ENCODE data around the gene IGFALS.
A peak's percentile ranks its signal among the peaks of the same experiment; 100 is the strongest.

IGFALS gene

DNA sequence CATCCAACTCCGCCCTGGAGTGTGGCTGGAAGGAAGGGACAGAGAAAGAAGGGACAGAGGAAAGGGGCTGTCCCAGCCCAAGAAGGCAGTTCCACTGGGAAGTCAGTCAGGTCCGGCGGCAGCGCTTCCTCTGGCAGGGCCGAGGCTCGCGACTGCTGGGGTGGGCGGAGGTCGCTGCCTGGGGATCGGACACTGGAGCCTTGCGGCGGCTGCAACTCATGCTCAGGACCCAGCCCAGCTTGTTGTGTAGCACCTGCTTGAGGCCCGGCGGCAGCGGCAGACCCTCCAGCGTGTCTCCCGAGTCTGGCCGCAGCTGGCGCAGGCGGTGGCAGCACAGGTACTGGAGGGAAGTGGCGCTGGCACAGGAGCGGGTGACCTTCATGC lies 16.5 kb downstream of the IGFALS start:
- Mint-ChIP-seq H3K27me3 (no peaks in the 10 kb centered on the region), H3K9me3 (no peaks in the 10 kb centered on the region), H3K4me1 (peaks cover 33% of the 10 kb centered on the region), H3K27ac (no peak overlapping the region), H3K36me3 (peaks cover 11% of the 10 kb centered on the region), H3K4me3 (no peak overlapping the region)
- no peak for ATAC-seq

DNA sequence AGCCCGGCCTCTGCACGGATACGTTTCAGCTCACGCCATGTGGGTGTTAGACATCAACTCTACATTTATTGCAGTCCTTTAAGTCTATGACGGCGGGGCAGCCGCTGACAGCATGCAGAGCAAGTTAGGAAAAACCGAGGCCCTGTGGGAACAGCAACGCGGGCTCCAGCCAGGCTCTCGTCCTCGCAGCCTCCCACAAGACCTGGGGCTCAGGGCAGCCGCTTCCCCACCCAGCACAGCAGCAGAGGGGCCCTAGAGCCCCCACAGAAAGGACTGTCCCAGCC lies 16.9 kb downstream of the IGFALS start:
- H3K4me3 Mint-ChIP-seq: no peak overlapping the region
- ATAC-seq: no peak
- no peaks in the 10 kb centered on the region for H3K9me3 Mint-ChIP-seq
- peaks cover 13% of the 10 kb centered on the region for H3K36me3 Mint-ChIP-seq
- H3K4me1 Mint-ChIP-seq: peaks cover 33% of the 10 kb centered on the region
- H3K27me3 Mint-ChIP-seq: no peaks in the 10 kb centered on the region
- H3K27ac Mint-ChIP-seq: no peak overlapping the region

DNA sequence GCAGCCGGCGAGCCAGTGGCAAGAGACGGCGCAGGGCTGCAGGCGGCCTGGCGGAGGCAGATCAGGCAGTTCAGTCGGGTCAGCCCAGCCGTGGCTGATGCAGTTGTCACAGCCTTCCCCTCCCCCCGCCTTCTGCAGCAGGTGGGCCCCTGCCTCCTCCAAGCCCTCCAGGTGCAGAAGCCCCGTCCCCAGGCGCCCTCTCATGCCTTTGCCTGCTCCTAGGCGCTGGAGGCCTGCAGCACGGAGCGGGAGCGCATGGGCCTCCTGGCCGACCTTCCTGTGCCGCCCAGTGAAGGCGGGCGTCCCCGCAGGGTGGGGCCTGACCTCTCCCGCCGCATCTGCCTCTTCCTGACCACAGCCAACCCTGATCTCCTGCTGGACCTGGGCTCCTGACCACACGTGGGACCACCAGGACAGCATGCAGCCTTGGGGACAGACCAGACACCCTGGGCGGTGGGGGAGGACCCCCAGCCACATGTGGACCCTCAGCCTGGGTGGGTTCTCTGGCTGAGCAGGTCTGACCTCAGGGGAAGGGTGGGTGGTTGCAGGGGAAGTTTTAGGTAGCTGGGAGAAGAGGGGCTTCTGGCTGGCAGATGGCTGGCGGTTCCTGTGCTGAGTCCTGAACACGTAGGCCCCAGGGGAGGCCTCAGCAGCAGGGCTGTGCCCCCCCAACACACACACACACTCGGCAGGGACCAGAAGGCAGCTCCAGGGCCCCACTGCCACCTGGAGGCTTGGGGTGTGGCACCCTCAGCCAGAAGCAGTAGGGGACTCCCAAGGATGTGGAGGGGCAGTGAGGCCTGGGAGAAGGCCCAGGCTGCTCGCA lies 17.4 kb downstream of the IGFALS start:
- Mint-ChIP-seq H3K36me3 (peaks cover 13% of the 10 kb centered on the region), H3K4me1 (peaks cover 27% of the 10 kb centered on the region), H3K27me3 (no peaks in the 10 kb centered on the region), H3K4me3 (no peak overlapping the region), H3K9me3 (no peaks in the 10 kb centered on the region), H3K27ac (no peak overlapping the region)
- no peak for ATAC-seq

DNA sequence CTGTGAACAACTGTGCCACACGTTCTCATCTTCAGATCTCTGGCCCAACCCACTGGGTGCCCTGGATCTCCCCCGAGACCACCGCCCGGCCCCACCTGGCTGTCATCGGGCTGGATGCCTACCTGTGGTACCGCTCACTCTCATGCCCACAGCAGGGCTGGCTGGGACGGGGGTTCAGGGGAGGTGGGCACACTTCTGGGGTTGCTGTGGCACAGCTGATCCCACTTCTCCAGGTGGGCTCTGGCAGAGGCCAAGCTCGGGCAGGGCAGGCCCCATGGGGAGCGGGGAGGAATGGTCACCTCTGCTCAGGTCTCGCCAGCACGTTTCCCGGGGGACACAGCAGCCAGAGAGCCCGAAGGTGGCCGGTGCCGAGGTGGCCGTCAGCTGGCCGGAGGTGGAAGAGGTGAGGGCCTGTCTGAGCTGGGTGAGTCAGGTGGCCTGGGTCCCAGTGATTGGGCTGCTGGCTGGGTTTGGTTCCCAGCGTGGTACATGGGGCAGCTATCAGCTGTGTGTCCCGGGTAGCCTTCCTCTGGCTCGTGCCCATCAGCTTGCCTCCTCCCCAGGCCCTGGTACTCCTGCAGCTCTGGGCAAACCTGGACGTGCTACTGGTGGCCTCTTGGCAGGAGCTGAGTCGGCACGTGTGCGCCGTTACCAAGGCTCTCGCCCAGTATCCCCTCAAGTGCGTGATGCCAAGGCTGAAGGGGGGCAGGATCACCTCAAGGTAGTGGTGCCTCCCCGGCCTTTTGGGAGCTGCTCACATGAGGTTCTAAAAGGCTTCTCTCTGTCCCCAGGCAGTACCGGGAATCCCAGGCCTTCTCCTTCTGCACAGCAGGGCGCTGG lies 18.3 kb downstream of the IGFALS start:
- H3K9me3 Mint-ChIP-seq: no peaks in the 10 kb centered on the region

DNA sequence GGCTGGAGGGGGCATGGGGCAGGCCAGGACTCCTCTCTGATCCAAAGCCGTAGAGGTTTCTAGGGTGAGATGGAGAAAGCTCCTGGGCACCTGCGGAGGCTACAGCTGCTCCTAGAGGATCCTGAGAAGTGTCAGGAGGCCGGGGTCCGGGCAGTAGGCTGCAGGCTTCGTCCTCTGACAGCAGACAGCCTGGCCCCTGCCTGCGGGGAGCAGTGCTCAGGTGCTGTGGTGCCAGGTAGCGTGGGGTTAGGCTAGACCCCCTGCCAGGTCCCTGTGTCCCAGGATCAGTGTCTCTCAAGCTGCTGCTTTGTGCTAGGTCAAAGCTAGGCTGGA lies 19.1 kb downstream of the IGFALS start:
- H3K27me3 Mint-ChIP-seq: no peaks in the 10 kb centered on the region
- H3K36me3 Mint-ChIP-seq: peaks cover 17% of the 10 kb centered on the region
- H3K4me1 Mint-ChIP-seq: peaks cover 35% of the 10 kb centered on the region
- H3K9me3 Mint-ChIP-seq: no peaks in the 10 kb centered on the region
- no peak overlapping the region for H3K4me3 Mint-ChIP-seq
- ATAC-seq: no peak
- no peak overlapping the region for H3K27ac Mint-ChIP-seq

More for the DNA sequence above, 18.3 kb downstream of the IGFALS start:
- Mint-ChIP-seq H3K27me3 (no peaks in the 10 kb centered on the region), H3K27ac (no peak overlapping the region), H3K4me3 (no peak overlapping the region), H3K36me3 (peaks cover 14% of the 10 kb centered on the region), H3K4me1 (peaks cover 30% of the 10 kb centered on the region)
- ATAC-seq: no peak

DNA sequence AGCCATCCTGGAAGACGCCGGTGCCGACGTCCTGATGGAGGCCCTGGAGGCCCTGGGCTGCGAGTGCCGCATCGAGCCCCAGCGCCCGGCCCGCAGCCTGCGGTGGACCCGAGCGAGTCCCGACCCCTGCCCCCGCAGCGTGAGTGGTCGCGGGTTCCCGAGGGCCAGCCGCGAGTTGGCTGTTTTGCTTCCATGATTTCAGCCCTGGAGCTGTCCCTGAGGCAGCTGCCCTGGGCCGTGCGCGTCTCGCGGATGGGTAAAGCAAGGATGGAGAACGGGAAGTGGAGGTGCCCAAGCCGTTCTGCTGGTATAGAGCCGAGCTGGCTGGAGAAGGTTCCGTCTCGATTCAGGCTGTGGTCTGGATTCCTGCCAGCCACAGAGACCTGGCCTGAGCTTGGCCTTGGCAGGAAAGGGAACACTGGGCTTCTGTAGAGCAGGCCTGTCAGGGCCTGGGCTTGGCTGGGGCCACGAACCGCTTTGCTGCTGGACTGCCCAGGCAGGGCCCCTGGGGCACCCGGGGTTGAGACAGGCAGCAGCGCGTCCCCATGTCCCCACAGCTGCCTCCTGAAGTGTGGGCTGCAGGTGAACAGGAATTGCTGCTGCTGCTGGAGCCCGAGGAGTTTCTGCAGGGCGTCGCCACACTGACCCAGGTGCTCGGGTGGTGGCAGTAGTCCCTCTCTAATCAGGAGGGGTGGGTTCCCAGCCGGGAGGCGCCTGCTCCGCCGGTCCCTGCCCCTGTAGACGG lies 19.6 kb downstream of the IGFALS start:
- Mint-ChIP-seq H3K27me3 (no peaks in the 10 kb centered on the region), H3K36me3 (peaks cover 19% of the 10 kb centered on the region), H3K27ac (peak overlapping the region; percentile 95), H3K9me3 (no peaks in the 10 kb centered on the region), H3K4me1 (peaks cover 30% of the 10 kb centered on the region), H3K4me3 (peak overlapping the region; percentile 99)
- ATAC-seq: no peak

DNA sequence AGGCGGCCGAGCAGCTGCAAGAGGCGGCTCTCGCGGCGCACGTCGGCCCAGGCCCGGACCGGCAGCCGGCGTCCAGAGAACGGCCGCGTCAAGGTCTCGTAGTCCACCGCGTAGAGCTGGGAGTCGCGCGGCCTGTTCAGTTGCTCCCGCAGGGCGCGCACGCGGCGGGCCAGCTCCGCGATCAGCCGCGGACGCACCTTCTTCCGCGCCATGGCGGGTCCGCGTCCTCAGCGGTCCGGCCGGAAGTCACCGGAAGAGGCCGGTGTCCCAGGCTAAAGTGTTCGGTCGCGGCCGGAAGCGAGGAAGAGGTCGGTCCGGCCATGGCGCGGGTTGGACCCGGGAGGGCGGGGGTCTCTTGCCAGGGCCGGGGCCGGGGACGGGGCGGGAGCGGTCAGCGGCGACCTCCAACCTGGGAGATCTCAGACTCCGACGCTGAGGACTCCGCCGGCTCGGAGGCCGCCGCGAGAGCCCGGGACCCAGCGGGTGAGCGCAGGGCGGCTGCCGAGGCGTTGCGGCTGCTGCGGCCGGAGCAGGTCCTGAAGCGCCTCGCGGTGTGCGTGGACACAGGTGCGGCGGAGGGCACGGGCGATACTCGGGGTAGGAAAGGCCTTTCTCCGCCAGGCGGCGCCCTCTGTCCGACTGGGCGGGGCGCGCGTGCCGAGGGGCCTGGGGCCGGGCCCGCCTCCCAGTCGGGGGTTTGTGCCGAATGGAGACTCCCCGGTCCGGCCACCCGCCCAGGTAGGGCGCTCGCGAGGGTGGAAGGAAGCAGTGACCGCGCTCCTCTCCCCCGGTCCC lies 20.4 kb downstream of the IGFALS start, which contains the start of gene MRPS34:
Gene MRPS34 (minus strand): TSS at position 227 of the 795 bp plus-strand sequence. CDS start 15 bp downstream, at position 212.
- Mint-ChIP-seq H3K27me3 (no peaks in the 10 kb centered on the region), H3K4me1 (peaks cover 31% of the 10 kb centered on the region), H3K4me3 (peak within 1 kb of the TSS; percentile 99), H3K27ac (peak within 1 kb of the TSS; percentile 95), H3K36me3 (peaks cover 26% of the 10 kb centered on the region), H3K9me3 (no peaks in the 10 kb centered on the region)
- ATAC-seq: peak; percentile 73

DNA sequence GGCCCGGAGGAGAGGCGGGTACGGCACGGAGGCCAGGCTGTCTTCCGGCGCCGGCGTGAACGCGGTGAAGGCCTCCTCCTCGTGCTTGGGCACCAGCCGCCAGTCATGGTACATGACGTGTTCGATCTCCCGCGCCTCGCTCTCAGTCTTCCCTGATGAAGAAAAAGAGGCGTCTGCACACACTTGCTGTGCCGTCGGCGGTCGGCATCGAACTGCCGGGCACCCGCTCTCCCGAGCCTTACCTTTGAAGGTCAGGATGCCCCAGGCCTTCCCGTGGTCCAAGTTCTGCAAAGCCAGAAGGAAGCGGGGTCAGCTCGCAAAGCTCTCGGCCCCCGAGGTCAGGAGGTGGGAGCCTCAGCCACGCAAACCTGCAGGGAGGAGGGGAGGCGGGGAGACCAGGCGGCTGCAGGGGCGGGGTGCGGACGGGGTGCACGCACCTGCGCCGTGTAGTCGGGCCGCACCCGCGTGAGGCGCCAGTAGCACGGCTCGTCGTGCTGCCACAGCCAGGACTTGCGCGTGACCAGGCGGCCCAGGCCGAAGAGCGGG lies 21.1 kb downstream of the IGFALS start, which contains the start of gene EME2:
Gene EME2 (plus strand): TSS at position 449 of the 546 bp plus-strand sequence. CDS start 418 bp downstream, outside the sequence.
- Mint-ChIP-seq H3K4me3 (peak within 1 kb of the TSS; percentile 99), H3K4me1 (peaks cover 35% of the 10 kb centered on the region), H3K27ac (peak within 1 kb of the TSS; percentile 95), H3K9me3 (no peaks in the 10 kb centered on the region), H3K27me3 (no peaks in the 10 kb centered on the region), H3K36me3 (peaks cover 31% of the 10 kb centered on the region)
- peak; percentile 3 for ATAC-seq

DNA sequence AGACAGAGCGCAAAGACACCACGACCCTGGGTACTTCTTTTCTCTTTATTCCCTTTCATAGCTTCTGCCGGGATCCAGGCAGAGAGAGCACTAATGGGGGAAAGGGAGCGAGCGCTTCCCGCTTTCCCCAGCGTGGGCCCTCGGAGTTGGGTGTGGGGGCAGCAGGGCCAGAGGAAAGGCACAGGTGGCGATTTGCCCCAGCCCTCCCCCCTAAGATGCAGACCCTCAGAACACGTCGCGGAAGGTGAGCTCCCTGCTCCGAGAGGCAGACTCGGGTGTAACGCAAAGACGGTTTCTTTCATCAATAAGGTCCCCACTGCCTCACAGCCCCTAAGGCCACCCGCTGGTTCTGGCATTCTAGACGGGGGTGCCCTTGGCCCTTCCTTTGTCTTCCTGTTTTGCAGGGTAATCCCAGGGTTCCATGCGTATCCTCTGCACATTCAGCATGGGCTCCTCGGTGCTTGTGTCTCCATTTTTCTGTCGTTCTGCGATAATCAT lies 21.6 kb downstream of the IGFALS start:
- H3K27ac Mint-ChIP-seq: peak overlapping the region; percentile 95
- H3K36me3 Mint-ChIP-seq: peaks cover 34% of the 10 kb centered on the region
- peaks cover 35% of the 10 kb centered on the region for H3K4me1 Mint-ChIP-seq
- no peaks in the 10 kb centered on the region for H3K27me3 Mint-ChIP-seq
- H3K4me3 Mint-ChIP-seq: peak overlapping the region; percentile 99
- no peaks in the 10 kb centered on the region for H3K9me3 Mint-ChIP-seq
- ATAC-seq: no peak

DNA sequence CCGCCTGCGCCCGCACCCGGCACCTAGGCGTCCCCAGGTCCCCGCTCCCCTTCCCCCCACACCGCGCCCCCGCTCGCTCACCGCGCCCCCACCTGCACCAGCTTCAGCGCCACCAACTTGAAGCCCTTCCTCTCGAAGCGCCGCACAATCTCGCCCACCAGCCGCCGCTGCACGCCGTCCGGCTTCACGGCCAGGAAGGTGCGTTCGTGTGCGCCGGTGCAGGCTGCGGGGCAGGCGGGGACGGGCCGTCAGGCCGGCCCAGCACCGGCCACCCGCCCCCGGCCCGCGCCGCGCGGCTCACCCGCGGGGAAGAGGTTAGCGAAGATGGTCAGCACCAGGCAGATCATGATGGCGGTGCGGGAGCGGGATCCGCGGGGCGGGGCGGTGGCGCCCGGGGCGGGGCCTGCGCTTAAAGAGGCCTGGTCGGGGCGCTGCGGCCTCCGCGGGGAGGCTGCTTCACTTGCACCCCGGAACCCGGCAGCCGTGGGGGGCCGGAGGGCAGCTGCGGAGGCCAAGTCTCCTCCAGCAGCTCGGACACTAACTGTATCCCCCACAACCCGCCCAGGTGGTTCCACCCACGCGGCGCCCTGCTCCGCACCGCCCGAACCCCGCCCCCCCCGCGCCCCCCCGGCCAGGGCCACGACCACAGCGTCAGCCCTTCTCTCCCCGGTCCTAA lies 22.2 kb downstream of the IGFALS start, which contains the start of gene NME3:
Gene NME3 (minus strand): TSS at position 356 of the 676 bp plus-strand sequence. CDS start 9 bp downstream, at position 347.
- no peaks in the 10 kb centered on the region for H3K9me3 Mint-ChIP-seq

DNA sequence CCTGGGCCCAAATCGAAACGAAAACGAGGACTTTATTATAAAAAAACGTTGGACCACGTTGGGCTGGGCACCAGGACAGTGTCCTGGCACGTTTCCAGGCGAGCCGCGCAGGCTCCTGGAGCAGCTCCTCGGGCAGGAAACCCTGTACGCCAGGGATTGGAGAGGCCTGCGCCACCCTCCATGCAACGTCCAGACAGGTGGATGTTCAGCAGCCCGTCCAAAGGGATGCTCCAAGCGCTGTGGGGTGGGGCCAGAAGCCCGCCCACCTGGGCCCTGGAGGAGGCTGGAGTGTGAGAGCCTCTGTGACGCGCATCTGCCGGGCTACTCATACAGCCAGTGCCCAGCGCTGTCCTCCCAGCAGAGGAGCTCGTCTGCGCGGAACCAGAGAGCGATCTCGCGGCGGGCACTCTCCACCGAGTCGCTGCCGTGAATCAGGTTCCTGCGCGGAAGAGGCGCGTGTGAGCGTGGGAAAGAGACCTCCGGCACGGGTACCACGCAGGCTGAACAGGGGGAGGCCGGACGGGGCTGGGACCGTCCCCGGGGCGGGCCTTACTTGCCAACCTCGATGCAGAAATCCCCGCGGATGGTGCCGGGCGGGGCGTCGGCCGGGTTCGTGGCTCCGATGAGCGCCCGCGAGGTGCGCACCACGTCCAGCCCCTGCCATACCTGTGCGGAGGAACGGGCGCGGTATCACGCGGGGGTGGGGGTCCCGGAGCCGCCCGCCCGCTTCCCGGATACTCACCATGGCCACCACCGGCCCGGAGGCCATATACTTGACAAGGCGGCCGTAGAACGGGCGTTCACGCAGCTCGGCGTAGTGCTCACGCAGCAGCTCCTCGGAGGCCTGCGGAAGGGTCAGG lies 22.9 kb downstream of the IGFALS start:
- Mint-ChIP-seq H3K9me3 (no peaks in the 10 kb centered on the region), H3K4me1 (peaks cover 31% of the 10 kb centered on the region), H3K4me3 (peak overlapping the region; percentile 99), H3K36me3 (peaks cover 37% of the 10 kb centered on the region), H3K27me3 (no peaks in the 10 kb centered on the region), H3K27ac (peak overlapping the region; percentile 95)
- peak; percentile 54 for ATAC-seq

More for the DNA sequence above, 22.2 kb downstream of the IGFALS start, which contains the start of gene NME3:
- H3K27me3 Mint-ChIP-seq: no peaks in the 10 kb centered on the region
- H3K36me3 Mint-ChIP-seq: peaks cover 32% of the 10 kb centered on the region
- peaks cover 31% of the 10 kb centered on the region for H3K4me1 Mint-ChIP-seq
- H3K4me3 Mint-ChIP-seq: peak within 1 kb of the TSS; percentile 99
- peak; percentile 69 for ATAC-seq
- peak within 1 kb of the TSS; percentile 95 for H3K27ac Mint-ChIP-seq

DNA sequence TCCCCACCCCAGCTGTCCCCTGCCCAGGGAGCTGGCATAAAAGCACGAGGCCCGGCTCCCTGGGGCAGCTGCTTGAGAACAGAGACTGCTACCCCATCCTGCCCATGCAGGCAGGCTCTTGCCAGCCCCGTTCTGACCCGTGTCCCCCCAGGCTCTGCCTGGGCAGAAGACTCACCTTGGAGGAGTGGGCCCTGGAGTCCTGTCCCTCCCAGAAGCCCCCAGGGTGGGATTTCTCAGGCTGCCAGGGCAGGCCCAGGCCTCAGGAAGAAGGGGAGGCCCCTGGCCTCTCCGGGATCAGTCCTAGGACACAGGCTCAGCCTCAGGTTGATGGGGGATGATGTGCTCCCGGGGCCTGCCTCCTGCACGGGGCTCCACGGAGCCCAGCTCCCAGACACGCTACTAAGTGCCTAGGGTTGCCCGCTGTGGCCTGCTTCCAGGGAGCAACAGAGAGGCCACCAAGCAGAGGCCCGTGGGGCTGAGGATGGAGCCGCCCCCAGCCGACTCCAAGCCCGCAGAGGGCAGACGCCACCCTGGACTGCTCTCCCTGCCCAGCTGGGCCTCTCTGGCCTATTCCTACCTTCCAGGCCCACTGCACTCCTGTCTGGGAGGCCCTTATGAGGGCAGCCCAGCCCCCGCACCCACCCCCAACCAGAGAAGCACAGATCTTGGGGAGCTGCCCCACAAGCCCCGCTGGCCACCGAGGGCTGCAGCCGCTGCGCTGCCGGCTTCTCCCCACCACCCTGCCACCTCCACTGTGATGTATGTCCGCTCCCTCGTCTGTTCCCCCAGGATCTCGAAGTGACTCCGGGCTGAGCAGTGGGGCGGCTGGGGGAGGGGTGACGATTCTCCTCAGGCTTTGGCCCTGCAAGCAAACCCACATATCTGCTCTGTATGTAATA lies 23.9 kb downstream of the IGFALS start:
- H3K4me3 Mint-ChIP-seq: peak overlapping the region; percentile 99
- H3K9me3 Mint-ChIP-seq: no peaks in the 10 kb centered on the region
- H3K27me3 Mint-ChIP-seq: no peaks in the 10 kb centered on the region
- H3K36me3 Mint-ChIP-seq: peaks cover 42% of the 10 kb centered on the region
- H3K4me1 Mint-ChIP-seq: peaks cover 31% of the 10 kb centered on the region
- peak overlapping the region; percentile 95 for H3K27ac Mint-ChIP-seq
- no peak for ATAC-seq

Measured in stimulated activated memory B cell treated with anti-CD40 and anti-IgM and Interleukin-4, amounts not matched to agents 10 μg/mL and 1 μg/mL and 100 μg/mL, for 72 hours (primary cell).